K562 (cell line): ENCODE measurements around the gene NUB1. TPM values are rescaled to one million over a fixed set of nuclear protein-coding genes. Genes with fewer than 3 reads are reported as not detected.

Experiments used
- ATAC-seq: fragments of 200-7000 bp; cut with Tn5 transposase; 3 replicates; pipeline ENCODE4 v1.9.1; 2020; ENCODE audit warnings: moderate library complexity
- BruUV-seq: library from RNA; stranded (reverse); fragments of 400-500 nt; replicated peaks from 2 replicates; lab custom pipeline; 2021; lab: Mats Ljungman, UMichigan
- CTCF ChIA-PET: fragments of 300-600 bp; formaldehyde crosslinking; extraction: SDS; loops from one replicate; lab custom pipeline; 2021; ENCODE audit warnings: low intra/inter-chr PET ratio; lab: Yijun Ruan, JAX
- POLR2A ChIA-PET: fragments of 300-600, 350-650 bp; sonication (Branson Sonifier 250); formaldehyde crosslinking; extraction: SDS; loops from one replicate; lab custom pipeline; 2021; ENCODE audit warnings: antibody characterized with exemption, inconsistent platforms; lab: Yijun Ruan, JAX
- DNase-seq, 4 experiments: peaks; one replicate each; pipeline versions ENCODE4 v3.0.0 to v3.0.0-alpha.2; 2011 to 2018; ENCODE audit warnings: low spot score in 3 of 4, mixed read lengths in 3 of 4; ENCODE audit errors: extremely low read depth in 1 of 4
- FAIRE-seq: peaks from 2 replicates; lab custom pipeline; 2011; peaks lifted over from hg19 to GRCh38; lab: Jason Lieb, UNC
- H2AFZ ChIP-seq: 2 replicates; pipeline ENCODE4 v1.6.0; 2011; ENCODE audit warnings: low read depth, low read length, control low read depth, inconsistent platforms
- H3K27ac ChIP-seq: fragments of 200-600 bp; 3 replicates; pipeline ENCODE4 v1.8.0; 2011; ENCODE audit warnings: low read depth, mild to moderate bottlenecking, control low read depth, inconsistent platforms, low read length, moderate library complexity, mixed read lengths; ENCODE audit errors: extremely low read depth
- H3K27me3 ChIP-seq, 2 experiments: fragments of 300-600 bp in 1 of 2; 2 replicates in 1 of 2; 3 replicates in 1 of 2; pipeline versions ENCODE4 v1.6.0 to v1.8.0; 2011; ENCODE audit warnings: inconsistent platforms in 2 of 2, low read length in 2 of 2, mild to moderate bottlenecking in 1 of 2, mixed read lengths in 1 of 2, moderate library complexity in 1 of 2; ENCODE audit not compliant: control insufficient read depth in 2 of 2, insufficient read depth in 2 of 2
- H3K36me3 ChIP-seq: fragments of 300-600 bp; 3 replicates; pipeline ENCODE4 v1.8.0; 2011; ENCODE audit warnings: mild to moderate bottlenecking, low read length, inconsistent platforms; ENCODE audit not compliant: control insufficient read depth, insufficient read depth
- H3K4me1 ChIP-seq, 2 experiments: fragments of 200-600 bp in 1 of 2; replicated peaks in 1 of 2; 2 replicates in 1 of 2; 3 replicates in 1 of 2; pipeline versions ENCODE4 v1.5.1 to v1.8.0; 2011; ENCODE audit warnings: inconsistent platforms in 2 of 2, low read length in 2 of 2, mild to moderate bottlenecking in 1 of 2, mixed read lengths in 1 of 2, moderate library complexity in 1 of 2; ENCODE audit not compliant: control insufficient read depth in 2 of 2, insufficient read depth in 2 of 2
- H3K4me2 ChIP-seq: 2 replicates; pipeline ENCODE4 v1.6.1; 2011; ENCODE audit warnings: low read length, control low read depth, inconsistent platforms, mixed read lengths; ENCODE audit not compliant: insufficient read depth
- H3K4me3 ChIP-seq: fragments of 200-600 bp; sonication (generic), shearing (Covaris generic); 2 replicates; pipeline ENCODE4 v1.5.1; 2016; ENCODE audit warnings: control low read depth, inconsistent platforms
- H3K79me2 ChIP-seq: fragments of 200-600 bp; 3 replicates; pipeline ENCODE4 v1.8.0; 2011; ENCODE audit warnings: low read length, inconsistent platforms; ENCODE audit not compliant: control insufficient read depth, insufficient read depth
- H3K9ac ChIP-seq, 2 experiments: 2 replicates each; pipeline versions ENCODE4 v1.6.0 to v1.6.1; 2011; ENCODE audit warnings: low read depth in 2 of 2, low read length in 2 of 2, control low read depth in 1 of 2, inconsistent platforms in 1 of 2, mild to moderate bottlenecking in 1 of 2, mixed read lengths in 1 of 2; ENCODE audit not compliant: insufficient read depth in 1 of 2
- H3K9me1 ChIP-seq: one replicate; pipeline ENCODE4 v1.6.0; 2011; ENCODE audit warnings: inconsistent platforms, mild to moderate bottlenecking, low read length, moderate library complexity; ENCODE audit not compliant: control insufficient read depth, insufficient read depth
- H3K9me3 ChIP-seq: replicated peaks from 2 replicates; pipeline ENCODE4 v1.5.1; 2011; ENCODE audit warnings: low read depth, low read length, inconsistent platforms; ENCODE audit not compliant: control insufficient read depth, insufficient read depth
- H4K20me1 ChIP-seq: replicated peaks from 2 replicates; pipeline ENCODE4 v1.6.1; 2011; ENCODE audit warnings: low read length, inconsistent platforms, mixed read lengths; ENCODE audit not compliant: control insufficient read depth, insufficient read depth
- CEBPB ChIP-seq: fragments of 450-650 bp; IDR thresholded peaks from 2 replicates; pipeline ENCODE4 v1.6.1; 2016; ENCODE audit warnings: missing genetic modification characterization, missing compliant biosample characterization
- CEBPG ChIP-seq, 3 experiments: fragments of 200-800 bp in 1 of 3; sonication (Bioruptor generic) in 1 of 3; sonication (generic) in 1 of 3; formaldehyde crosslinking in 1 of 3; IDR thresholded peaks in 2 of 3; conservative IDR thresholded peaks in 1 of 3; 2 replicates each; pipeline versions ENCODE4 v1.6.1 to v1.8.0; 2016 to 2022; ENCODE audit warnings: missing compliant biosample characterization in 2 of 3, missing genetic modification characterization in 2 of 3, mild to moderate bottlenecking in 1 of 3, missing genetic modification reagents in 1 of 3
- WGBS: fragments of 100-300 bp; shearing (Covaris generic); methylation state at CpG from one replicate; pipeline ENCODE4 v1.1.6; 2016; ENCODE audit warnings: low coverage, mixed read lengths; ENCODE audit not compliant: insufficient coverage; ENCODE audit errors: missing lambda C conversion rate; 5-methylcytosine and 5-hydroxymethylcytosine counted together
- in situ Hi-C: fragments of 300-500 bp; cut with MboI; formaldehyde crosslinking; loops from 4 replicates; pipeline ENCODE4 v1.15.0; 2018; ENCODE audit warnings: inconsistent platforms, mixed read lengths
- intact Hi-C: fragments of 100-400 bp; cut with micrococcal nuclease; formaldehyde crosslinking; loops from 2 replicates; pipeline ENCODE4 v1.14.2; 2022
- polyA plus RNA-seq, 8 experiments: library from polyadenylated mRNA; depleted of rRNA in 4 of 8; stranded (reverse) in 5 of 8; unstranded in 3 of 8; fragments of >200 nt; fragmentation: Nextera tagmentation in 2 of 8; fragmentation: Illumina TruSeq in 1 of 8; extraction: Ambion mirVana in 2 of 8; extraction: Trizol in 1 of 8; gene quantifications; 2 replicates each; pipeline versions ENCODE4 v1.2.1 to v1.2.3, GENCODE V29; 2011 to 2014; ENCODE audit warnings: inconsistent platforms in 1 of 8, missing spikeins in 1 of 8
- total RNA-seq, 7 experiments: library from RNA; depleted of rRNA in 6 of 7; stranded (reverse); fragments of >200 nt in 6 of 7; fragmentation: Illumina TruSeq in 2 of 7; extraction: Trizol in 2 of 7; gene quantifications; 2 replicates each; pipeline versions ENCODE4 v1.2.1 to v1.2.3, GENCODE V29; 2011 to 2021; ENCODE audit warnings: low replicate concordance in 1 of 7
- TF ChIP-seq, protein P1 (sequence below): sonication (generic); formaldehyde crosslinking; IDR thresholded peaks from 2 replicates; pipeline ENCODE4 v1.8.0; 2022; ENCODE audit warnings: missing genetic modification reagents, mild to moderate bottlenecking, borderline replicate concordance

NUB1 gene
- total and polyA plus RNA-seq, 9 of the 15 experiments (the other 6 are each of a cell fraction or from before 2014, with no cell fraction given): 43.2 to 159 (median 85.2) TPM

DNA sequence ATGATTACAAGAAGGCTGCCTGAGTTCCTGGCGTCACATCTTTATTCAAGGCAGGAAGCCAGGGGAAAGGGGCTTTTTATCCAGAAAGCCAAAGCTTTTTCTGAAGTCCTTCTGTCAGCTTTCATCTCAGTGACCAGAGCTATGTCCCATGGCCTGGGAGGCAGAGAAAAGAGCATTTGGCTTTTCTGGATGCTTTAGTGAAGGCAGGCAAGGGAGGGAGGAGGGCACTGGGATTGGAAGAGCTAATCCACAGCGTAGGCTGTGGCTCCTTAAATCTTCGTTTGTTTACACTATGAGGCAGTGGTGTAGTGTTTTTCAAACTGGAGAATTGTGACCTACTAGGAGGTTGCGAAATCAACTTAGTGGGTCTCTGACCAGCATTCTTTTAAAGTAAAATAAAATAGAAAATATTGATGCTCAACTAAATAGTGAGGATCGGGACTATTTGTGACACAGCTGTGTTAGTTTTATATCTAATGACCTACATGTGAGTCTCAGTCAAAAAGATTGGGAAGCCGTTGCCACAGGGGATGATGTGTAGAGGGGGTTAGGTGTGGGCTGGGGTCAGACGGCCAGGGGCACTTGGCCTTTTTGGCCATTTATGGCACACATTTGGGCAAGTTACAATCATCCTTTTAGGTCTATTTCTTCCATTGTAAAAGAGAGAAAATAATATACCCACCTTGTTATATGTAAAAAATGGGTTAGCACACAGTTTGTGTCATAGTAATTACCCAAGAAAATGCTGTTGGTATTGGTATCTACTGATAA, 84.2 kb downstream of the NUB1 start:
- CTCF ChIA-PET: interaction anchor here (0.5 kb wide), 1 partner anchor 23 kb away, joined by 4 read pairs; no protein-coding TSS in a partner anchor
- DNase-seq (no peak), FAIRE-seq (no peak), ATAC-seq (no peak)
- Histone ChIP-seq H3K27ac (no peak overlapping the region), H3K79me2 (no peaks in the 10 kb centered on the region), H3K4me3 (no peak overlapping the region), H3K27me3 (peaks cover 4 to 44% of the 10 kb centered on the region in 2 experiments; a peak in 4 of 5 replicates), H3K4me2 (no peak overlapping the region), H3K9me1 (no peaks in the 10 kb centered on the region), H2AFZ (no peak overlapping the region), H3K9ac (no peak overlapping the region), H3K9me3 (peaks cover 13% of the 10 kb centered on the region), H3K36me3 (no peaks in the 10 kb centered on the region), H4K20me1 (0 out of 2 replicates have a peak, but pooled peaks cover 4% of the 10 kb centered on the region), H3K4me1 (peaks cover 0 to 17% of the 10 kb centered on the region in 2 experiments; a peak in 3 of 5 replicates)
- in situ Hi-C loops (no loop called here), intact Hi-C loops (no loop called here)
- POLR2A ChIA-PET: interaction anchor here (1.7 kb wide), 1 partner anchor 18 kb away, joined by 3 read pairs; no protein-coding TSS in a partner anchor
- no TSS peak for BruUV-seq
- WGBS: 28% methylated on average over 7 of the region's 7 CpGs
- TF ChIP-seq CEBPG (CRISPR knock-in tag; IDR thresholded peaks at IDR 0.05): 0 out of 2 replicates have a peak, but pooled peaks have one; percentile 31
- TF ChIP-seq CEBPG (tag; conservative IDR thresholded peaks at IDR 0.05 in 1 of 2, IDR thresholded peaks at IDR 0.05 in 1 of 2): peak; percentile 68
- TF ChIP-seq, protein P1, sequence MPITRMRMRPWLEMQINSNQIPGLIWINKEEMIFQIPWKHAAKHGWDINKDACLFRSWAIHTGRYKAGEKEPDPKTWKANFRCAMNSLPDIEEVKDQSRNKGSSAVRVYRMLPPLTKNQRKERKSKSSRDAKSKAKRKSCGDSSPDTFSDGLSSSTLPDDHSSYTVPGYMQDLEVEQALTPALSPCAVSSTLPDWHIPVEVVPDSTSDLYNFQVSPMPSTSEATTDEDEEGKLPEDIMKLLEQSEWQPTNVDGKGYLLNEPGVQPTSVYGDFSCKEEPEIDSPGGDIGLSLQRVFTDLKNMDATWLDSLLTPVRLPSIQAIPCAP: no peak
- peak; percentile 90 for TF ChIP-seq CEBPB (tag)
